Hindlimb muscle (tissue), 1 donor: Measurements from ENCODE around the gene USP19. TPM values are rescaled to one million over a fixed set of nuclear protein-coding genes. Genes with fewer than 3 reads are reported as not detected.

Source experiments
- DNase-seq: peaks from one replicate; pipeline ENCODE4 v3.0.0-alpha.2; 2013
- polyA plus RNA-seq: library from polyadenylated mRNA; unstranded; fragments of 120-200 nt; gene quantifications from one replicate; pipeline ENCODE4 v1.2.1, GENCODE V29; 2013; ENCODE audit not compliant: insufficient read length

USP19 gene
- polyA plus RNA-seq, 1 donor, result 38.5 TPM

DNA sequence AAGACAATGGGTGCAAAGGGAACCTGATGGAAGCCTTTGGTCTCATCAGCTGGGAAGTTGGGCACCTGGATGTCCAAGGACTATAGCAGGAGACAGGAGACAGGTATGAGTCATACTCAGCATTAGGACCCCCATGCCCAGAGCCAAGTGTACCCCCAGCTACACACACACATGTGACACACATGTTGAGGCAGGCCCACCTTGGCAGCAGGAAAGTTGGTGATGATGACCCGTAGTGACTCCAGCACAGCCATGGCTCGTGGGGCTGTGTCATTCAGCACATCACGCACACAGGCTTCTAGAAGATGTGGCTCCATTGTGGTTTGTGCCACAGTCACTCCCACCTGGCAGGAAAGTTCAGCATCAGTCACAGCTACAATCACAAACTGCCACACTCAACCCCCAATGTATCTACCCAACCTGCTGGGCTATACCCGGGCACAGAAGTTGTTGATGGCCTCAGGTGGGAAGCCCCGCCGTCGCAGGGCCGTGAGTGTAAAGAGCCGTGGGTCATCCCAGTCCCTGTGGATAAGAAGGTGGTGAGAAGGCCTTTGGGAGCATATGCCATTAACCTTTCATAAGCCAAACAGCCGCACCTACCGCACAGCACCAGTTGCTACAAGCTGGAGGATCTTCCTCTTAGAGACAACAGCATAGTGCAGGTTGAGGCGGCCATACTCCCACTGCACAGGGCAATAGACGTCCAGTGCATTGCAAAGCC is 21.6 kb downstream of the USP19 start:
- no peak for DNase-seq

- DNase-seq, result no peak
Observed at GRCh38 chr3:49098429-49098828, 22.2 kb downstream of the USP19 start.

DNA sequence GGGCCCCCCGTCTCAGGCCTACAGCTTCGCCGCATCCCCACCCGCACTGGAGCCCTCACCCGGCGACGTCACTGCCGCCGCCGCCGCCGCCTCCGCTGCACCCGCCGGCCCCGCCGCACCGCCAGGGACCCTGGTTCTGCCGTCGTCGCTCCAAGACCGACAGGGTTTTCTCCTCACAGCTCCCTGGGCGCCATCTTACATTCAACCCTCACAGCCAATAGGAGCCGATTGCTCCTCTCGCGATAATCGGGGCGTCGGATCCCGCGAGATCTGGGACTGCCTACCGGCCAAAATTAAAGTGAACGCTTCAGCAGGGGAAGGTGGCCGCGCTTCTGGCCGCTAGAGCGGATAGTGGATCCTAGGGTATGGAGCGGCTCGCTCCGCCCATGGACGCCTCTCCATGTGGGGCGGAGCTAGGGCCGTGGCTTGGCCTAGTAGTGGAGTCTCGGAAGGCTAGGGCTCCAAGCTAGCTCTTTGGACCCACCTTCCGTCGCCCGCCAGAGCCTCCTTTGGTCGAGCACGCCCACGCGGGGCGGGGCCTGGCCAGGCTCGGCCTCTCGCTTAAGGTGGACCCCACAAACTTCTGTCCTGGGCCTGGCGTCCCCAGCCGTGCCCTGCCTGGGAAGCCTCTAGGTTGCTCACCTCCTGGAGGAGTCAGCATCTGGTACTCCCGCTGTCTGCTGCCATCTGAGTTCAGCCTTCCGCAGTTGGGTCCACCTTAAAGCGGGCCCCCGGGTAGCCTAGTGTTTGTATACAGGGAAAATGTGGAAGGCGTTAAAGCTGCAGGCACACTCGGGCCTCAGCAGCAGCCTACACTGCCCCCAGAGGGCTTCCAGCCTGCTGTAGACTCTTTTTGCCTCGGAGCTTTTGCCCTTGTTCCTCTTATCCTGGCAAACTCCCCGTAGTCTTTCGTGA is 26.5 kb downstream of the USP19 start, which contains the start of gene QRICH1:
Gene QRICH1, minus strand, starts transcription at position 219 of the 915 bp plus-strand sequence. CDS start 17,054 bp downstream, outside the sequence.
- peak; percentile 97 for DNase-seq

DNA sequence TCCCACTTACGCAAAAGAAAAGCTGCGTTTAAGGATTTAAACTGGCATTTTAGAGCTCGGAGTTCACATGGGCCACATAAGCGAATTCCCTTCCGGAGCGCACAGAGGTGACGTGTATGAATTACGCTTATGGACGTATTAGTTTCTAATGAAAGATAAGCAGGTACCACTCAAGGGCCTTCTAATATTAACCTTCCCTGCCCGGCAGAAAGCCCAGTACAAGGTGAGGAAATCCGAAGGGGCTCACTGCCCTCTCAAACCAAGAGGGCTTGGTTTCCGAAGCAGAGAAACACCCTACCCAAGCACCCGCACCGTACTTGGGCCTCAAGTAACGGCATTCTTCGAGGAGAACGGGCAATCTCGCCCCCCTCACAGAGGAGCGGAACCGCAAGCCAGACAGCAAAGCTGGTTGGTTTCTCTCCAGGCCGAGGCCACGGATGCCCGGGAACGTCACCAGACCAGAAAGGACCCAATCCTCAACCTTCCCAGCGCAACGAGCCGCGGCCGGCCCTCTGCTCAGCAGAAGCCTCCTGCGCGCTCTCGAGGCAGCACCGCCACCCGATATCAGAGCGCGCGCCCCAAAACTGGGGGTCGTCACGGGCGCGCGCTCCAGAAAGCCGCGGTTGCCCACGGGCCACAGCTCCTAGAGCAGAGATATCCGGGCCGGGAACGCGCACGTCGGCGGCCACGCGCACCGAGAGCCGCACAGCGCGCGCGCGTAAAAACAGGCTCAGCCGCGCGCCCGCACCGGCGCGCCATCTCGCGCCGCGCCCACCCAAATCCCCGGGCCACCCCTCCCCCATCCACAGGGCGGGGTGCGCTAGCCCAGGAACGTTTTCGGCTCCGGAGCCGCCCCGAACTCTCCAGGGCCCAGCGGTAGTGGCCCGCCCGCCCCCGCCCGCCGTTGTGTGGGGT is 27.4 kb downstream of the USP19 start:
- peak; percentile 91 for DNase-seq

DNA sequence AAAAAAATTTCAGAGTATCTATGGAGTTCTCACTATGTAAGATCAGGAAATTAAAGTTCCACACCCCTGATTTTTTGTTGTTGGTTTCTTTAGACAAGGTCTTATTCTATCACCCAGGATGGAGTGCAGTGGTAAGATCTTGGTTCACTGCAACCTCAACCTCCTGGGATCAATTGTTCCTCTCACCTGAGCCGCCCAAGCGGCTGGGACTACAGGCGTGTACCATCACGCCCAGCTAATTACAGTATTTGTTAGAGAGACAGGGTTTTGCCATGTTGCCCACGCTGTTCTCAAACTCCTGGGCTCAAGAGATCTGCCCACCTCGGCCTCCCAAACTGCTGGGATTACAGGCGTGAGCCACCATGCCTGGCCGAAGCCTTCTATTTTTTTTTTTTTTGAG is 39.2 kb downstream of the USP19 start:
- no peak for DNase-seq

DNA sequence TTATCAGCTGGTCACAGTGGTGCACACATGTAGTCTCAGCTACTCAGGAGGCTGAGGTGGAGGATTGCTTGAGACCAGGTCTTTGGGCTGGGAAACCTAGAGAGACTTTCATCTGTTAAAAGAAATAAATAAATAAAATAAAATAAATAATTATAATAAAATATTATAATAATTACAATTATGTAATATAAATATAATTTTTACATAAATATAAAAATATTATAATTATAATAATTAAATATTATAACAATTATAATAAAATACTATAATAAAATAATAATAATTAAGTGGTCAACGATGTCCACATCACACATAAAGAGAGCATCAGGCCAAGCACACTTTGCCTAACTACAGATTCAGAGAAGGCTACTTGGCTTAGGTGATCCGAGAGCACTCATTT is 41.4 kb downstream of the USP19 start:
- DNase-seq, result no peak

GRCh38 chr3:49076646-49077045 is 44.0 kb downstream of the USP19 start:
- no peak for DNase-seq

GRCh38 chr3:49076116-49076515 is 44.5 kb downstream of the USP19 start:
- no peak for DNase-seq

Other genes starting within 250 kb of the USP19 start
- gene SLC25A20, start 221.9 kb downstream of the USP19 start, polyA plus RNA-seq, result 16.3 TPM
- gene ARIH2, start 202.0 kb downstream of the USP19 start, polyA plus RNA-seq, result 62.1 TPM
- gene P4HTM, start 130.6 kb downstream of the USP19 start, polyA plus RNA-seq, result 15.6 TPM
- 121 TPM for gene WDR6, start 113.4 kb downstream of the USP19 start, polyA plus RNA-seq
- 32.8 TPM for gene DALRD3, start 102.2 kb downstream of the USP19 start, polyA plus RNA-seq
- 55.2 TPM for gene NDUFAF3, start 98.7 kb downstream of the USP19 start, polyA plus RNA-seq
- 230 TPM for gene IMPDH2, start 91.4 kb downstream of the USP19 start, polyA plus RNA-seq
- 60.1 TPM for gene QRICH1, start 26.8 kb downstream of the USP19 start, polyA plus RNA-seq
- gene QARS1, start 16.1 kb downstream of the USP19 start, polyA plus RNA-seq, result 272 TPM
- 325 TPM for gene LAMB2, start 12.2 kb upstream of the USP19 start, polyA plus RNA-seq
- gene CCDC71, start 45.5 kb upstream of the USP19 start, polyA plus RNA-seq, result 16.0 TPM
- 84.0 TPM for gene KLHDC8B, start 50.8 kb upstream of the USP19 start, polyA plus RNA-seq
- gene C3orf62, start 156.4 kb upstream of the USP19 start, polyA plus RNA-seq, result 10.3 TPM
- 56.1 TPM for gene USP4, start 219.2 kb upstream of the USP19 start, polyA plus RNA-seq
- gene GPX1, start 237.5 kb upstream of the USP19 start, polyA plus RNA-seq, result 146 TPM